ENCODE data around the gene MAP7D3. TPM values are rescaled to one million over a fixed set of nuclear protein-coding genes. Genes with fewer than 3 reads are reported as not detected.

Gene MAP7D3
- total RNA-seq, 1 donor from 2014 or later: 84.7 TPM

GRCh38 chrX:136268051-136269048 is 17.1 kb upstream of the MAP7D3 start:
- no peaks in the 10 kb centered on the region for H3K36me3 Mint-ChIP-seq (ENCODE audit: unreplicated experiment)
- TF ChIP-seq CTCF (IDR thresholded peaks at IDR 0.05): peak; percentile 82
- H3K4me3 Mint-ChIP-seq (ENCODE audit: unreplicated experiment): no peak overlapping the region
- peaks cover 11% of the 10 kb centered on the region for H3K4me1 Mint-ChIP-seq (ENCODE audit: unreplicated experiment)
- H3K9me3 Mint-ChIP-seq (ENCODE audit: unreplicated experiment): no peaks in the 10 kb centered on the region
- H3K27ac Mint-ChIP-seq (ENCODE audit: unreplicated experiment): peak overlapping the region; percentile 42
- DNase-seq (ENCODE audit: extremely low spot score, unreplicated experiment): no peak
- H3K27me3 Mint-ChIP-seq (ENCODE audit: unreplicated experiment): no peaks in the 10 kb centered on the region

- peaks cover 24% of the 10 kb centered on the region for H3K4me1 Mint-ChIP-seq (ENCODE audit: unreplicated experiment)
- no peaks in the 10 kb centered on the region for H3K27me3 Mint-ChIP-seq (ENCODE audit: unreplicated experiment)
- H3K36me3 Mint-ChIP-seq (ENCODE audit: unreplicated experiment): no peaks in the 10 kb centered on the region
- H3K27ac Mint-ChIP-seq (ENCODE audit: unreplicated experiment): no peak overlapping the region
- no peak for TF ChIP-seq CTCF (IDR thresholded peaks at IDR 0.05)
- H3K9me3 Mint-ChIP-seq (ENCODE audit: unreplicated experiment): no peaks in the 10 kb centered on the region
- H3K4me3 Mint-ChIP-seq (ENCODE audit: unreplicated experiment): no peak overlapping the region
- no peak for DNase-seq (ENCODE audit: extremely low spot score, unreplicated experiment)
Measured at GRCh38 chrX:136266828-136267227, 15.6 kb upstream of the MAP7D3 start.

GRCh38 chrX:136262812-136263315 is 11.7 kb upstream of the MAP7D3 start:
- Mint-ChIP-seq H3K9me3 (ENCODE audit: unreplicated experiment) (no peaks in the 10 kb centered on the region), H3K4me3 (ENCODE audit: unreplicated experiment) (no peak overlapping the region), H3K27ac (ENCODE audit: unreplicated experiment) (peak overlapping the region; percentile 85), H3K36me3 (ENCODE audit: unreplicated experiment) (no peaks in the 10 kb centered on the region), H3K27me3 (ENCODE audit: unreplicated experiment) (no peaks in the 10 kb centered on the region), H3K4me1 (ENCODE audit: unreplicated experiment) (peaks cover 59% of the 10 kb centered on the region)
- no peak for TF ChIP-seq CTCF (IDR thresholded peaks at IDR 0.05)
- no peak for DNase-seq (ENCODE audit: extremely low spot score, unreplicated experiment)

- H3K4me3 Mint-ChIP-seq (ENCODE audit: unreplicated experiment): no peak overlapping the region
- H3K4me1 Mint-ChIP-seq (ENCODE audit: unreplicated experiment): peaks cover 65% of the 10 kb centered on the region
- no peak for TF ChIP-seq CTCF (IDR thresholded peaks at IDR 0.05)
- DNase-seq (ENCODE audit: extremely low spot score, unreplicated experiment): no peak
- no peaks in the 10 kb centered on the region for H3K36me3 Mint-ChIP-seq (ENCODE audit: unreplicated experiment)
- H3K27me3 Mint-ChIP-seq (ENCODE audit: unreplicated experiment): no peaks in the 10 kb centered on the region
- peaks cover 4% of the 10 kb centered on the region for H3K9me3 Mint-ChIP-seq (ENCODE audit: unreplicated experiment)
- peak overlapping the region; percentile 85 for H3K27ac Mint-ChIP-seq (ENCODE audit: unreplicated experiment)
Measured at GRCh38 chrX:136262243-136262642, 11.0 kb upstream of the MAP7D3 start.

- TF ChIP-seq CTCF (IDR thresholded peaks at IDR 0.05): no peak
- no peaks in the 10 kb centered on the region for H3K36me3 Mint-ChIP-seq (ENCODE audit: unreplicated experiment)
- H3K4me1 Mint-ChIP-seq (ENCODE audit: unreplicated experiment): peaks cover 74% of the 10 kb centered on the region
- peaks cover 4% of the 10 kb centered on the region for H3K9me3 Mint-ChIP-seq (ENCODE audit: unreplicated experiment)
- no peak overlapping the region for H3K4me3 Mint-ChIP-seq (ENCODE audit: unreplicated experiment)
- peak overlapping the region; percentile 85 for H3K27ac Mint-ChIP-seq (ENCODE audit: unreplicated experiment)
- no peak for DNase-seq (ENCODE audit: extremely low spot score, unreplicated experiment)
- H3K27me3 Mint-ChIP-seq (ENCODE audit: unreplicated experiment): no peaks in the 10 kb centered on the region
Measured at GRCh38 chrX:136261321-136261720, 10.1 kb upstream of the MAP7D3 start.

Measured in osteocyte (in vitro differentiated cells).